ENCODE data around the gene CYBC1.

CYBC1 gene

DNA sequence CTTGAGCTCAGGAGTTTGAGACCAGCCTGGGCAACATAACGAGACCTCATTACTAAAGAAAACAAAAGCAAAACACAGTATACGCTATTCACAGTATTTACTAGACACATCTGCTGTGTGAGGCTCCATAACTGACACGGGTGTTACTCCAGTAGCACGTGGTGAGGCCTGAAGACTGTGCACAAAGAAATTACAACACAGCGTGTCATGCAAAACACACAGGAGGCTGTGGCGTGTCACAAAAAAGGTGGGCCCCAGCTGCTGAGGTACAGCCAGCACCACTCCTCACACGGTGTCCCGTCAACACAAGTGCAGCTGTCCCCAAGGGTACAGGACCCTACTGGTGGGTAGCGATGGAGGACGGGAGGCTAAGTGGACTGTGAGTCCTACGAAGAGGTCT is 2.7 kb downstream of the CYBC1 start:
- no peak for DNase-seq (ENCODE audit: low spot score)

DNA sequence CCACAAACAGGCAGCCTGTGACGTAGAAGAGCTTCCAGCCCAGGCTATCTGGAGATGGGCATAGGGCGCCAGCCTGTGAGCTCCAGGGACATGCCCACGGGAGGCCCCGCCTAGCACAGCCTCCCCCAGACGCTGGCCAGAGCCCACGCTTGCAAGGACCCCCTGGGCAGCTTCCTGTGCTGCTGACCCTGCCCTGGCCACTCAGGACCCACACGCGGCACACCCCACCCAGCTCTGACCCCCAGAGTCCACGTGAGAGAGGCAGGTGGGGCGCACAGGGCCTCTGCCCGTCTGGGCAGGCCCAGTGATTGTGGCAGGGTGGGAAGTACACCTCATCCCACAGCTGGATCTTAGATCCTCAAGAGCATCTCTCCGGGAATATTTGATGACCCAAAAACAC is 3.9 kb downstream of the CYBC1 start:
- DNase-seq (ENCODE audit: low spot score), result no peak

GRCh38 chr17:82446124-82446523 is 4.4 kb downstream of the CYBC1 start:
- no peak for DNase-seq (ENCODE audit: low spot score)

GRCh38 chr17:82445542-82445941 is 5.0 kb downstream of the CYBC1 start:
- no peak for DNase-seq (ENCODE audit: low spot score)

DNA sequence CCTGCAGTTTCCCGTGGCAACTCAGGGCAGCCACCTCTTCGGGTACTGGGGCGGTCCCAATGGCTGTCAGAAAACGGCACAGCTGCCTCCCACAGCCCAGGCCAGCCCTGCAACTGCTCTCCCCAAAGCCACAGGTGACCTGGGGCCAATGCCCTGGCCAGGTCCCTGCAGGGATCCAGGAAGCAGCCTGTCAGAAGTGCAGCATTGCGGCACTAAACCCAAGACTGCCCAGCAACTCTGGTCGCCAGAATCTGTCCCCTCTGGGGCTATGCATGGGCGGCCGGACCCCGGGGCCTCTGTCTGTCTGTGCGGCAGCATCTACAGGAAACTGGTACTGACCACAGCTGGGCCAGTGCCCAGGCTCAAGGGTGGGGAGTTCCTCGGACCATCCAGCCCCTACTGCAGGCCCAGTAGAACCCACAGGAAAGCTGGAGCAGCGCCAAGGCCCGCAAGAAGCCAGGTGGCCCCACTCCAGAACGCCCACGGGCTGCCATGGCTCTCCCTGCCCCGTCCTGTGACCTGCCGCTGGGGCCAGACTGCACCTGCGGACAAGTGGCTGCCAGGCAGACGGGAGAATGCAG is 5.5 kb downstream of the CYBC1 start:
- DNase-seq (ENCODE audit: low spot score), result no peak

DNA sequence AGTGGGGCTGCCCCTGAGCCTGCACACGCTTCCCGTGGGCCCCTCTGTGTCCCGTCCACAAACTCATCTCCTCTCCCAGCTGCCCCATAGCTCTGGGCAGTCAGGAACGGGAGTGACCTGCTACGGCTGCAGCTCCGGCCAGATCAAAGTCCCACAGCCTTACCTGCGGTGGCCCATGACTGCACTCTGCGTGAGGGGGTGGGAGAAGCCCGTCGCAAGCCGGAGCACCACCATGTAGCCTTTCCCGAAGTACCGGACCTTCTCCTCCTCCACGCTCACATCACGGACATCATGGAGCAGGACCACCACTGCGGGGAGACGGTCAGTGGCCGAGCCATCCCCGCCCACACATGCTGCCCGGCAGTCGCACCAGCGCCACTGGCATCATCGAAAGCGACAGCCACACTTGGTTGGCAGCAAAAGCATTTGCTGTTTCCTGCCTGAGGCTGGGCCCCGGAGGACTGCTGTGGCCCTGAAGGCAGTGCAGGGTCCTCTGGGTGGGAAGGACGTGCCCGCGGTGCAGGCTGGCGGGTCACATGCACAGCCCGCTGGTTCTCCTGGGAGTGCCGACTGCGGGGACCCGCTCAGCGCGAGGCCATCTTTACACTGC is 6.2 kb downstream of the CYBC1 start:
- DNase-seq (ENCODE audit: low spot score), result no peak

- DNase-seq (ENCODE audit: low spot score), result no peak
These were observed 6.9 kb downstream of the CYBC1 start for GRCh38 chr17:82443465-82444283.

GRCh38 chr17:82442643-82443464 is 7.7 kb downstream of the CYBC1 start:
- no peak for DNase-seq (ENCODE audit: low spot score)

GRCh38 chr17:82441691-82442487 is 8.7 kb downstream of the CYBC1 start:
- DNase-seq (ENCODE audit: low spot score), result no peak

DNA sequence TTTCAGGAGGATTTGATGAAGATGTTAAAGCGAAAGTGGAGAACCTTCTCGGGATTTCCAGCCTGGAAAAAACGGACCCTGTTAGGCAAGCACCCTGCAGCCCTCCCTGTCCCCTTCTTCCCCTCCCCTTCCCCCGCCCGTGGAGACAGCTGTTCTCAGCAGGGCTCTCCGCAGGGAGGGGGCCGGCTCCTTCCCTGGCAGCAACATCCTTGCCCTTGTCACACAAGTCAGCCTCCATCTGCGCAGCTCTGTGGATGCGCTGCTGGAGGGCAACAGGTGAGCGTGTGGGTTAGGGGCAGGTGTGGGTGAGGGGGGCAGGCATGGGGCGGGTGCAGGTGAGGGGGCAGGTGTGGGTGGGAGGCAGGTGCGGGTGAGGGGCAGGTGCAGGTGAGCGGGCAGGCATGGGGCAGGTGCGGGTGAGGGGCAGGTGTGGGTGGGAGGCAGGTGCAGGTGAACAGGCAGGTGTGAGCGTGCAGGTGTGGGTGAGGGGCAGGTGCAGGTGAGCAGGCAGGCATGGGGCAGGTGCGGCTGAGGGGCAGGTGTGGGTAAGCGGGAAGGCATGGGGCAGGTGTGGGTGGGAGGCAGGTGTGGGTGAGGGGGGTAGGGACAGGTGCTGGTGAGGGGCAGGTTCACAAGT is 9.4 kb downstream of the CYBC1 start:
- DNase-seq (ENCODE audit: low spot score), result no peak

GRCh38 chr17:82440469-82440981 is 10.0 kb downstream of the CYBC1 start:
- DNase-seq (ENCODE audit: low spot score), result no peak

DNA sequence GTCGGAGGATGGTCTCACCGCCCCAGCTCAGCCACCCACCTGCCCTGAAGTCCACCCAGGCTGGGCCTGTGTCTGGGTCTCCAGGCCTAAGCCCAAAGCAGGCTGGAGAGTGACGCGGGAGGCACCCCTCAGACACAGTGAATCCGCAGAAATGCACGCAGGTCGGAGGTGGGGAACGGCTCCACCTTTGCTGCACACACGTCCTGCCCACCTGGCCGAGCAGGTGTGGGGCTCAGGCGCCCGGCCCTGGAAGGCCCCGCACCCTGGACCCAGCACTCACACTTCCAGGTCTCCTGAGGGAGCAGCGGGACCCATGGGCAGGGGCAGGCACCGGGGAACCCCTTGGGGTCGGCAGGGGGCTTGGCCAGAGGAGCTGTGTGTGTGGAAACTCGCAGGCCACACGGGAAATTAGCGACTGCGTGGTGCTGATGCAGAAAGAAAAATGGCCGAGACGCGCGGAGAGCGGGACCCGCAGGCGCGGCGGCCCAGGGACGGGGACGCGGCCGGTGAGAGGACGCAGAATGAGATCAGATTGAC is 10.7 kb downstream of the CYBC1 start:
- DNase-seq (ENCODE audit: low spot score), result no peak

- DNase-seq (ENCODE audit: low spot score), result no peak
These were observed 11.2 kb downstream of the CYBC1 start for GRCh38 chr17:82439194-82439828.

- no peak for DNase-seq (ENCODE audit: low spot score)
These were observed 12.0 kb downstream of the CYBC1 start for GRCh38 chr17:82438401-82439193.

DNA sequence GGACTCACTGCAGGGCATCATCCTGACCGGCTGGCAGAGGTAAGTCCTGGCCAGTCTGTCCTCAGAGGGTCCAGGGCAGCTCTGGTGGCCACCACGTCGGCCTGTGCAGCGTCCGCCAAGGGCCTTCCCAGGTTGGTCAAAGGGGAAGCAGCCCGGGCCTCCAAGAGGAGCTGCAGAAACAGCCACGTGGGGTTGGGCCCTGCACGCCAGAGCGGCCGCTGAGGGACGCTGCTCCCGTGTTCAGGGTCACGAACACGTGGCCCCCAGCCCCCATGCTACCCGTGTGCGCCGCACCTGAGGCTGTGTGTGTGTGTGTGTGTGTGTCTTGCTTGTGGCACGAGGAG is 13.3 kb downstream of the CYBC1 start:
- no peak for DNase-seq (ENCODE audit: low spot score)

GRCh38 chr17:82436601-82437324 is 13.8 kb downstream of the CYBC1 start:
- DNase-seq (ENCODE audit: low spot score), result no peak

DNA sequence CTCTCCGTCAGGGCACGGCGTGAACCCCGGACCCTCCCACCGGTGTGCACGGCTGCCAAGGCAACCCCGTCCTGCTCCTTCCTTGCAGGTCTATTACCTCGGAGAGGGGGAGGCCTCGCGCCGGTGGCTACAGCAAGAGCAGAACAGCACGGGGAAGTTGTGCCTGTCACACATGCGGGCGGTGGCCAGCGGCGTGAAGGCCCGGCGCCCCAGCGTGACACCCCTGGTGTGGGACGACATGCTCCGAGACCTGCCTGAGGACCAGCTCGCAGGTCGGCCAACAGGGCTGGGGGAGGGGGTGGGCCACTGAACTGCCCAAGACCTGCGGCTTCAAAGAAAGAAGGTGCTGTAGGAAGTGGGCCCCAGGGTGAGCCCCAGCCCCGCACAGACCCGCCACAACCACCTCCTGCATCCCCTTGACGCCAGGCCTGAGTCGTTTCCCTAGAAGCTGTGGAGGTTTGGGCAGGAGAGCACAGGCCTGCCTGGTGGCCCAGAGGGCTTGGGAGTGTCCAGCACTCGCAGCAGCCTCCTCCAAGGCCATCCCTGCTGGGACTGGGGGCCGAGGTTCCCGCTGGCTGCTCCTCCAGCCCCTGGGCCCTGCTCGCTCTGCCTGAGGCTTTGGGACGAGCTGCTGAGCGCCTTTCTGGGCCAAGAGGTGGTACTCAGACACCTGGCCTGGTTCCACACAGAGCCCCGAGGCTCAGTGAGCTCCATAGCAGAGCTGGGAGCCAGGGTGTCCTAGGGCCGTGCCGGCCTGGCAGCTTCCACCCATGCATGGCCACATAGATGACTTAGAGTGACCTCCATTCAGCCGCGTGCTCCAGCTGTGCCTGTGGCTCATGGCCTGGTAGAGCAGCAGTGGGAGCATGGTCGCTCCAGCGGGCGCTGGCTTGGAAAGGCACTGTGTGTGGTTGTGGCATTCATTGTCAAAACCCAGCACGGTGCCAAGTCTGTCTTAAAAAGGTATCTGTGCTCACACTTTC is 14.7 kb downstream of the CYBC1 start:
- DNase-seq (ENCODE audit: low spot score), result no peak

DNA sequence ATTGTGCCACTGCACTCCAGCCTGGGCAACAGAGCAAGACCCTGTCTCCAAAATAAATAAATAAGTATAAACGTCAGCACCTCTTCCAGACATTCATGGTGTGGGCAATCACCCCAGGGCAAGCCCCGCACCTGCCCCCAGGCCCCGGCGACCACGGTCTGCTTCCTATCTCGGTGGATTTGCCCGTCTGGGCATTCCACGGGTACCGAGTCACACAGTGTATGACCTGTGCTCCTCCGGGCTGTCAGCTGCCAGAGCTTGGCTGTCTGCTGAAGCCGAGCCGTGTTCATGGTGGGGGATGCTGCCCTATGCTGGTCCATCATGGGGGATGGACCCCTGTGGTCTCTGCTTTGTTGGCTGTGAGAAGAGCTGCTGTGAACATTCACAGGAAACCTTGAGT is 15.4 kb downstream of the CYBC1 start:
- DNase-seq (ENCODE audit: low spot score), result no peak

Data from HuH-7.5 (cell line).